ENCODE results near the gene NDUFAF2.

The NDUFAF2 gene

GRCh38 chr5:61098251-61098995 is 153.4 kb downstream of the NDUFAF2 start:
- TF ChIP-seq CTCF (IDR thresholded peaks at IDR 0.05; ENCODE audit: insufficient read depth, low read depth, low read length, missing control alignments) = no peak
- H3K4me3 ChIP-seq (ENCODE audit: low read length) = no peak overlapping the region

GRCh38 chr5:61100437-61100836 is 155.4 kb downstream of the NDUFAF2 start:
- DNase-seq (ENCODE audit: low read depth) = no peak
- no peak overlapping the region for H3K4me3 ChIP-seq (ENCODE audit: low read length)

More at GRCh38 chr5:61098251-61098995, 153.4 kb downstream of the NDUFAF2 start:
- no peak for DNase-seq (ENCODE audit: low read depth)

GRCh38 chr5:61114441-61114840 is 169.4 kb downstream of the NDUFAF2 start:
- peak; percentile 14 for DNase-seq (ENCODE audit: low read depth)
- H3K4me3 ChIP-seq (ENCODE audit: low read length) = no peak overlapping the region
- TF ChIP-seq CTCF (IDR thresholded peaks at IDR 0.05; ENCODE audit: insufficient read depth, low read depth, low read length, missing control alignments) = no peak

More at GRCh38 chr5:61100437-61100836, 155.4 kb downstream of the NDUFAF2 start:
- no peak for TF ChIP-seq CTCF (IDR thresholded peaks at IDR 0.05; ENCODE audit: insufficient read depth, low read depth, low read length, missing control alignments)

GRCh38 chr5:61115968-61116367 is 171.0 kb downstream of the NDUFAF2 start:
- no peak for TF ChIP-seq CTCF (IDR thresholded peaks at IDR 0.05; ENCODE audit: insufficient read depth, low read depth, low read length, missing control alignments)
- no peak for DNase-seq (ENCODE audit: low read depth)
- no peak overlapping the region for H3K4me3 ChIP-seq (ENCODE audit: low read length)

DNA sequence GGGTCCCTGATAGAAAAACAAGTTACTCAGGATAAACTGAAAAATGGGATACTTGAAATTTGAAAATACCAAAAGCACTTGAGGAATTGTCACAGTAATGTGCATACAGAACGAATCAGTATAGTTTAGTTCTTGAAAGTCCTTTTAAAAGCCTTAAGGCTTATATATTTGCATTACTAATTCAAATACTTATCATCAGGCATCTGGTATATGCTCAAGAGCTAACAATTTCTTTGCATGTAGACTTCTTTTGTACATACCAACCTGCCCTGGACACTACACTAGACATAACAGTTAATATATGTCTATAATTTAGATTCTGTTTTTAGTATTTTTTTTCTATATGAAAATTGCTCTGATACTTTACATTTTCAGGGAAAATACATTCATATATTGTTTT is 174.1 kb downstream of the NDUFAF2 start:
- TF ChIP-seq CTCF (IDR thresholded peaks at IDR 0.05; ENCODE audit: insufficient read depth, low read depth, low read length, missing control alignments) = no peak
- no peak for DNase-seq (ENCODE audit: low read depth)
- H3K4me3 ChIP-seq (ENCODE audit: low read length) = no peak overlapping the region

- DNase-seq (ENCODE audit: low read depth) = peak; percentile 29
- H3K4me3 ChIP-seq (ENCODE audit: low read length) = no peak overlapping the region
- no peak for TF ChIP-seq CTCF (IDR thresholded peaks at IDR 0.05; ENCODE audit: insufficient read depth, low read depth, low read length, missing control alignments)
Measured at GRCh38 chr5:61120534-61120933, 175.5 kb downstream of the NDUFAF2 start.

DNA sequence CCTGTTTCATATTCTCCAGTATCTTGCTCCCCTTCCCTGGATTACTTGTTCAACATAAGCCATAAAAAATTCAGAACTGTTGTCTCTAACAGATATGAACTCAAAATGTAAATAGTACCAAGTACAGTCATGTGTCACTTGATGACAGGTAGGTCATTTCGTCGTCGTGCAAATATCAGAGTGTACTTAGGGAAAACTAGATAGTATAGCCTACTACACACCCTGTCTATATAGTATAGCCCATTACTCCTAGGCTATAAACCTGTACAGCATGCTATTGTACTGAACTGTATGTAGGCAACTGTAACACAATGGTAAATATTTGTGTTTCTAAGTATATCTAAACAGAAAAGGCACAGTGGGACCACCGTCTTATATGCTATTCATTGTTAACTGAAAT is 178.1 kb downstream of the NDUFAF2 start:
- no peak overlapping the region for H3K4me3 ChIP-seq (ENCODE audit: low read length)
- TF ChIP-seq CTCF (IDR thresholded peaks at IDR 0.05; ENCODE audit: insufficient read depth, low read depth, low read length, missing control alignments) = no peak
- no peak for DNase-seq (ENCODE audit: low read depth)

Measured in epithelial cell of esophagus (primary cell).